RCC 7860 (cell line): ENCODE results near the gene CCDC88C.
"Not testable (repeated sequence)": the region's sequence is repeated elsewhere in the genome, so short reads cannot be mapped to it uniquely, and the experiment has no call there.

Experiments used
- DNase-seq: peaks from one replicate; pipeline ENCODE4 v3.0.0-alpha.2; 2015; ENCODE audit warnings: low spot score
- FAIRE-seq: peaks from 2 replicates; lab custom pipeline; 2012; peaks lifted over from hg19 to GRCh38; lab: Jason Lieb, UNC

The CCDC88C gene, protein sequence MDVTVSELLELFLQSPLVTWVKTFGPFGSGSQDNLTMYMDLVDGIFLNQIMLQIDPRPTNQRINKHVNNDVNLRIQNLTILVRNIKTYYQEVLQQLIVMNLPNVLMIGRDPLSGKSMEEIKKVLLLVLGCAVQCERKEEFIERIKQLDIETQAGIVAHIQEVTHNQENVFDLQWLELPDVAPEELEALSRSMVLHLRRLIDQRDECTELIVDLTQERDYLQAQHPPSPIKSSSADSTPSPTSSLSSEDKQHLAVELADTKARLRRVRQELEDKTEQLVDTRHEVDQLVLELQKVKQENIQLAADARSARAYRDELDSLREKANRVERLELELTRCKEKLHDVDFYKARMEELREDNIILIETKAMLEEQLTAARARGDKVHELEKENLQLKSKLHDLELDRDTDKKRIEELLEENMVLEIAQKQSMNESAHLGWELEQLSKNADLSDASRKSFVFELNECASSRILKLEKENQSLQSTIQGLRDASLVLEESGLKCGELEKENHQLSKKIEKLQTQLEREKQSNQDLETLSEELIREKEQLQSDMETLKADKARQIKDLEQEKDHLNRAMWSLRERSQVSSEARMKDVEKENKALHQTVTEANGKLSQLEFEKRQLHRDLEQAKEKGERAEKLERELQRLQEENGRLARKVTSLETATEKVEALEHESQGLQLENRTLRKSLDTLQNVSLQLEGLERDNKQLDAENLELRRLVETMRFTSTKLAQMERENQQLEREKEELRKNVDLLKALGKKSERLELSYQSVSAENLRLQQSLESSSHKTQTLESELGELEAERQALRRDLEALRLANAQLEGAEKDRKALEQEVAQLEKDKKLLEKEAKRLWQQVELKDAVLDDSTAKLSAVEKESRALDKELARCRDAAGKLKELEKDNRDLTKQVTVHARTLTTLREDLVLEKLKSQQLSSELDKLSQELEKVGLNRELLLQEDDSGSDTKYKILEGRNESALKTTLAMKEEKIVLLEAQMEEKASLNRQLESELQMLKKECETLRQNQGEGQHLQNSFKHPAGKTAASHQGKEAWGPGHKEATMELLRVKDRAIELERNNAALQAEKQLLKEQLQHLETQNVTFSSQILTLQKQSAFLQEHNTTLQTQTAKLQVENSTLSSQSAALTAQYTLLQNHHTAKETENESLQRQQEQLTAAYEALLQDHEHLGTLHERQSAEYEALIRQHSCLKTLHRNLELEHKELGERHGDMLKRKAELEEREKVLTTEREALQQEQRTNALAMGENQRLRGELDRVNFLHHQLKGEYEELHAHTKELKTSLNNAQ (N-terminal part only)

DNA sequence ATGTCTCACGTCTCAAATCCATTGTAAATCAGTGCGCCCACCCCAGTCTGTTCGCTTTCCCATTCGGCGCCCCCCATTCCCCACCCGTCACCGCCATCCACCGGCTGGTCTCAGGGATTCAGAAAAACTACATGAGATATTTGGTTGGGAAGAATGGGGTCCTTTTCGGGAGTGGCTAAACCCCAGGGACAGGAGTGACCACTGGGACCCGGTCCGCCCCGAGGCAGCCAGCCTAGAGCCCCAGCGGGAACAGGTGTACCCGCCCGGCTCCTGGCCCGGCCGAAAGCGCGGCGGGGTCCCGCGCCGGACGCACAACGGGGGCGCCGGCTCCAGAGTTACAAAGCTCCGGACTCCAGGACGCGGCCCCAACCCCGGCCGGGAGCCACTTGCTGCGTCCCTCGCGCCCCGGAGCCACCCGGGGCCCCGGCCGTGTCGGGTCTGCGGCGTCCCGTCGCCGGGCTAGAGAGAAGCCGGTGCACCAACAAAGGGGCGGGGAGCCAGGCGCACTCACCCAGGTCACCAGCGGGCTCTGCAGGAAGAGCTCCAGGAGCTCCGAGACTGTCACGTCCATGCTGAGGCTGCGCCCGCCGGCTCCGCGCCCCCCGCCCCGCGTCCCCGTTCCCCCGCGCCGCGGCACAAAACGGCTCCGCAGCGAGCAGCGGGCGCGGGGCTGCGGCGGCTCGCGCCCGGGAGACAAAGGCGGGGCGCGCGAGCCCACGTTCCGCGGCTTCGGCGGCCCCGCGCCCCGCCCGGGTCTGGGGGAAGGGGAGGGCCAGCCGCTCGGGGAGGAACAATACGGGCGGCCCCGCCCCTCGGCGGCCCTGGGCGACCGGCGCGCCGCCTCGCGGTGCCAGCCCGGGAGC, at the start of gene CCDC88C:
Gene CCDC88C, minus strand, starts transcription at position 701 of the 863 bp plus-strand sequence. Its CDS starts 130 bp downstream, at position 571.
- DNase-seq (peak; percentile 16), FAIRE-seq (no peak)

DNA sequence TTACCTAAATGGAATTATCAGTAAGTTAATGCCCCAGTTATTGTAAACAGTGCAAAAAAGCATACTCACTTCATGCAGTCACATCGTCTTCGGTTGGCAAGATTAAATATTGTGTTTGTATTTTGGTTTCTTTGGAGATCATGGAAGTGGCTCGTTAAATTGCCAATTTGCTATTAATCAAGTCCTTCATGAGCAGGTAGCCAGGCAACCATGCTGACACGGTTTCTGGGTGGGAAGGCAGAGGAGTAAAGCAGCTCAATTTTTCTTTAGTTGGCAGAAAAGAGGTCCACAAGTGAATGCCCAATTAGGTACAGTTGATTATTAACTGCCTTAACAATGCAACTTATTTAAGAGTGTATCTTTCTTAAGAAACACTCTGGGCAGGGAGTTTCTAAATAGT, 48.6 kb upstream of the CCDC88C start:
- DNase-seq (no peak), FAIRE-seq (no peak)

DNA sequence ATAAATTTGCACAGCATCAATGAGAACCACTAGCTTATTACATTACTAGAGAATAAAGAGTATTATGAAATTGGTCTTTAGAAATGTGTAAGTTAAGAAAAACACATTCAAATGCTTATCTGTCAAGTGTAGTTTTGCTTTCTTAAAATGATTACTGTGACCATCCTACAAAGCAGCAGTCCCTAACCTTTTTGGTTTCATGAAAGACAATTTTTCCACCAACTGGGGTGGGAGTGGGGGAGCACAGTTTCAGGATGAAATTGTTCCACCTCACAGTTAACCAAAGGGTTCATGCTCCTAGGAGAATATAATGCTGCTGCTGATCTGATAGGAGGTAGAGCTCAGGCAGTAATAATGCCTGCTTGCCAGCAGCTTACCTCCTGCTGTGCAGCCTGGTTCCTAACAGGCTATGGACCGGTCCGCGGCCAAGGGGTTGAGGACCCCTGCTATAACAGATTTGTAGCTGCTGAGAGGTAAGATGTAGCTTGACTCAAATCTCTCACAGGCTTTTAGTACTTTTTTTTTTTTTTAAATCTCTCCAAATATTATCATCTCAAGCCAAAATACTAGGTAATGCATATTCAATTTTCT, 47.1 kb upstream of the CCDC88C start:
- DNase-seq, result no peak
- no peak for FAIRE-seq

DNA sequence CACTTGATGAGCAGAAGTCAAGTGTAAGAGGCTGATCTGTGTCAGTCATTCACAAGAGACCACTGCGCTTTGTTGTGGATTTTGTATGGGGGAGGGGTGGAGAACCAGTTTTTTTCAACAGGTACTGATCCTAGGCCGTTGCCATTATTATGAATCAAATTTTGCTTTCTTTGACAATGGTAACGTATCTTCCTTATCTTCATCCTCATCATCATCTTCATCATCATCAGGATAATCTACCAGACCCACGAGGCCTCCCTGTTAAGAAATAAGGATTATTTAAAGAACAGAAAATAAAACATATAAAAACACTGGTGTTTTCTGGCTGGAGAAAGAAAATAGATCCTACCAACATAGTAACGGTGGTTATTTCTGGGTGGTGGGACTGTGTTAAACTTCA, 41.0 kb upstream of the CCDC88C start:
- DNase-seq (no peak), FAIRE-seq (no peak)

DNA sequence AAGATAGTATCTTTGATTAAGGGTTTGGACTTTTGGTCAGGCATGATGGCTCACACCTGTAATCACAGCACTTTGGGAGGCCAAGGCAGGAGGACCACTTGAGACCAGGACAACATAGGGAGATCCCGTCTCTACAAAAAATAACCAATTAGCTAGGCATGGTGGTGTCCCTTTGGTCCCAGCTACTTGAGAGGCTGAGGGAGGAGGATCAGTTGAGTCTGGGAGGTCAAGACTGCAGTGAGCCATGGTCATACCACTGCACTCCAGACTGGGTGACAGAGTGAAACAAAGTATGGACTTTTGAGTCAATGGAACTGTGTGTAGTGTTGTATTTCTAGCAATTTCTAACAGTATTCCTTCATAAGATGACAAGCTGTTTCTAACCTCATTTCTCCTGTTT, 38.7 kb upstream of the CCDC88C start:
- no peak for FAIRE-seq
- DNase-seq, result no peak

DNA sequence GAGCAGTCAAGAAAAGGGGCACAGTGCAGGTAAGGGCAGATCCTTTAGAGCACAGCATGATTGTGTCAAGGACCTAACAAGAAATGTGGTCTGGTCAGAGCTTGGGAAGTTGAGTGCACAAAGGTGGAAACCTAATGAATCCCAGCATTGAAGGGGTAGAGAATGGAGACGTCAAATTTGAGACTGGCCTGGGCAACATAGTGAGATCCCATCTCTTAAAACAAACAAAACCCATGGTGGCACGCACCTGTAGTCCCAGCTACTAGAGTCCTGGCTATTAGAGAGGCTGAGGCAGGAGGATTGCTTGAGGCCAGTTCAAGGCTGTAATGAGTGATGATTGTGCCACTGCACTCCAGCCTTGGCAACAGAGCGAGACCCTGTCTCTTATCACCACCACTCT, 37.0 kb upstream of the CCDC88C start:
- no peak for DNase-seq
- FAIRE-seq, result no peak

DNA sequence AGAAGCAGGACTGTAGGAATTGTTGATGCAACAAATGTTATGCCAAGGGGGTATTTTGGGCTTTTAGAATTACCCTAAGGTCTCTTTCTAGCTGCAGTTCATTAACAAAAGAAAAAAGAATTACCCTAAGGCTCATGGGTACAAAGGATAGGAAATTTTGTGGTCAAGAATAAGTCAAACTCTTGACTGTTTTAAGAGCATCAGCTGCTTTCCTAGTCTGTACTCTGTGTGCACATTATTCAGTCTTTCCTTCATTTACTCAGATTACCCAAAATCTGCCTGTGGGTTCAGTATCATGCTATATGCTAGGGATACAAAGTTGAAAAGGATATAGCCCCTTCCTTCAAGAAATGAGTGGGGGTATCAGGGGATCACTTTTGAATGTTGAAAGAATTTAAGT, 36.5 kb upstream of the CCDC88C start:
- FAIRE-seq (no peak), DNase-seq (no peak)

DNA sequence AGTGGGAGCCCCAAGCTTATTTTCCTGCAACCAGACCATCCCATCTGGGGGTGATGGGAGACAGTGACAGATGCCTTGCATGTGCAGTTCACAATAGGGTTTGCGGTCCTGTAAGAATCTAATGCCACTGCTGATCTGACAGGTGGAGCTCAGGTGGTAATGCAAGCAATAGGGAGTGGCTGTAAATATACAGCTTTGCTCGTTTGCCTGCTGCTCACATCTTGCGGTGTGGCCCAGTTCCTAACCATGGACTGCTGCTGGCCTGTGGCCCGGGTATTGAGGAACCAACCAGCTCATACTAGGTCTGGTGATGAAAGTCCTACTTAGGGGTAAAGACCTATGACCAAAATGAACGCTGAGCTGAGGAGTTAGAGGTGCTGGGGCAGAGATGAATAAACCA, 36.1 kb upstream of the CCDC88C start:
- DNase-seq (no peak), FAIRE-seq (no peak)

DNA sequence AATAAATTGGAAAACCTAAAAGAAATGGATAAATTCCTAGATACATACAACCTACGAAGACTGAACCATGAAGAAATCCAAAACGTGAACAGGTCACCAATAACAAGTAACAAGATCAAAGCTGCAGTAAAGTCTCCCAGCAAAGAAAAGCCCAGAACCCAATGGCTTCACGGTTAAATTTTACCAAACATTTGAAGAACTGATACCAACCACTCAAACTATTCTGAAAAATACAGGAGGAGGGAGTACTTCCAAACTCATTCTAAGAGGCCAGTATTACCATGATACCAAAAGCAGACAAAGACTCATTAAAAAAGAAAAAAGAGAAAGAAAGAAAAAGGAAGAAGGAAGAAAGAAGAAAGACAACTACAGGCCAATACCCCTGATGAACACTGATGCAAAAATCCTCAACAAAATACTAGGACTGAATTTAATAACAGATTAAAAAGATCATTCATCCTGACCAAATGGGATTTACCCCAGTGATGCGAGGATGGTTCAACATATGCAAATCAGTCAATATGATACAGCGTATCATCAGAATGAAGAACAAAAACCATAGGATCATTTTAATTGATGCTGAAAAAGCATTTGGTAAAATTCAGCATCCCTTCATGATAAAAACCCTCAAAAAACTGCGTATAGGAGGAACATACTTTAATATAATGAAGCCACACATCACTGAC, 26.9 kb upstream of the CCDC88C start:
- DNase-seq, result no peak
- no peak for FAIRE-seq

DNA sequence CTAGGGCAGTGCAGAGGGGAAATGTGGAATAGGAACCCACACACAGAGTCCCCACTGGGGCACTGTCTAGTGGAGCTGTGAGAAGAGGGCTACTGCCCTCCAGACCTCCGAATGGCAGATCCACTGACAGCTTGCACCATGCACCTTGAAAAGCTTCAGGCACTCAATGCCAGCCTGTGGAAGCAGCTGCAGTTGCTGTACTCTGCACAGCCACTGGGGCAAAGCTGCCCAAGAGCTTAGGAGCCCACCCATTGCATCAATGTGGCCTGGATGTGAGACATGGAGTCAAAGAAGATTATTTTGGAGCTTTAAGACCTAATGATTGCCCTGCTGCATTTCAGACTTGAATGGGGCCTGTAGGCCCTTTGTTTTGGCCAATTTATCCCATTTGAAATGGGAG, 21.7 kb upstream of the CCDC88C start:
- no peak for FAIRE-seq
- no peak for DNase-seq

DNA sequence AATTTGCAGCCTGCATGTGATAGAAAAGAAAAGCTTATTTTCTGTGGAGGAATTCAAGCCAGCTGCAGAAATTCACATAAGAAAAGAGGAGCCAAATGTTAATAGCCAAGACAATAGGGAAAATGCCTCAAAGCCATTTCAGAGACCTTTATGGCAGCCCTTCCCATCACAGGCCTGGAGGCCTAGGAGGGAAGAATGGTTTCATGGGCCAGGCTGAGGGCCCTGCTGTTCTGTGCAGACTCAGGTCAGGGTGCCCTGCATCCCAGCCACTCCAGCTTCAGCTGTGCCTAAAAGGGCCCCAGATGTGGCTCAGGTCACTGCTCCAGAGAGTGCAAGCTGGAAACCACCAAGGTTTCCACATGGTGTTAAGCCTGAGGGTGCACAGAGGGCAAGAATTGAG, 21.2 kb upstream of the CCDC88C start:
- FAIRE-seq (no peak), DNase-seq (no peak)

DNA sequence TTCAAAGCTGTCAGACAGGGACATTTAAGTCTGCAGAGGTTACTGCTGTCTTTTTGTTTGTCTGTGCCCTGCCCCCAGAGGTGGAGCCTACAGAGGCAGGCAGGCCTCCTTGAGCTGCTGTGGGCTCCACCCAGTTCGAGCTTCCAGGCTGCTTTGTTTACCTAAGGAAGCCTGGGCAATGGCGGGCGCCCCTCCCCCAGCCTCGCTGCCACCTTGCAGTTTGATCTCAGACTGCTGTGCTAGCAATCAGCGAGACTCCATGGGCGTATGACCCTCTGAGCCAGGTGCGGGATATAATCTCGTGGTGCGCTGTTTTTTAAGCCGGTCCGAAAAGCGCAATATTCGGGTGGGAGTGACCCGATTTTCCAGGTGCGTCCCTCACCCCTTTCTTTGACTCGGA, 18.6 kb upstream of the CCDC88C start:
- not testable (repeated sequence) for FAIRE-seq, DNase-seq

DNA sequence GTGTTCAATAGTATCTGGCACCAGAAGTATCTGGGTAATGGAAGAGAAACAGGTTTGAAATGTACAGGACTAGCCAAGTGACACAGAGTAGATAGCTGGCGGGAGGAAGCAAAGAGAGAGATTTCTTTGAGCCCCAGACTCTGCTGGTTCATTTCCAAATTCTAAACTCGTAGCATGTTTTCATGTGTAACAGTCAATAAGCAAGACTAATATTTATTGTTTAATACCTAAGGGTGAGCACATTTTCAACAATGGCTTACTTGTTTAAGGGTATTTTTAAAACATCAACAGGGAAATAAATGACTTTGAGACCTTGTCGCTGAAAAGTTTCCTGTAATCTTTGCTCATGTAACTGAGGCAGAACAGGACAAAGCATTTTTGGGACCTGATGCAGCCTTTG, 11.8 kb upstream of the CCDC88C start:
- no peak for FAIRE-seq
- no peak for DNase-seq

DNA sequence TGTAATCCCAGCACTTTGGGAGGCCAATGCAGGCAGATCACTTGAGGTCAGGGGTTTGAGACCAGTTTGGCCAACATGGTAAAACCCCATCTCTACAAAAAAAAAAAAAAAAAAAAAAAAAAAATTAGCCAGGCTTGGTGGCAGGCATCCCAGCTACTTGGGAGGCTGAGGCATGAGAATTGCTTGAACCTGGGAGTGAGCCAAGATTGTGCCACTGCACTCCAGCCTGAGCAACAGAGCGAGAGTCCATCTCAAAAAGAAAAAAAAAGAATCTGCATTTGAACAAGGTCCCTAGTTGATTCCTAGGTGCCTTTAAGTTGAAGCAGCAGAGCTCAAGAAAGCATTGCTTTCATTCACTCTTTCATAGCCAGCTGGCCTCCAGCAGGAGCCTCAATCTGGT, 11.3 kb upstream of the CCDC88C start:
- DNase-seq, FAIRE-seq: not testable (repeated sequence)

DNA sequence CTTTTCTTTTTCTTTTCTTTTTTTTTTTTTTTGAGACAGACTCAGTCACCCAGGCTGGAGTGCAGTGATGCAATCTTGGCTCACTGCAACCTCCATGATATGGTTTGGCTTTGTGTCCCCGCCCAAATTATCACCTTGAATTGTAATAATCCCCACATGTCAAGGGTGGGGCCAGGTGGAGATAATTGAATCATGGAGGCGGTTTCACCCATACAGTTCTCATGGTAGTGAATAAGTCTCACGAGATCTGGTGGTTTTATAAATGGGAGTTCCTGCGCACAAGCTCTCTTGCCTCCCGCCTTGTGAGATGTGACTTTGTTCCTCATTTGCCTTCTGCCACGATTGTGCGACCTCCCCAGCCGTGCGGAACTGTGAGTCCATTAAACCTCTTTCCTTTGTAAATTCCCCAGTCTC, 7.9 kb upstream of the CCDC88C start:
- not testable (repeated sequence) for FAIRE-seq, DNase-seq

DNA sequence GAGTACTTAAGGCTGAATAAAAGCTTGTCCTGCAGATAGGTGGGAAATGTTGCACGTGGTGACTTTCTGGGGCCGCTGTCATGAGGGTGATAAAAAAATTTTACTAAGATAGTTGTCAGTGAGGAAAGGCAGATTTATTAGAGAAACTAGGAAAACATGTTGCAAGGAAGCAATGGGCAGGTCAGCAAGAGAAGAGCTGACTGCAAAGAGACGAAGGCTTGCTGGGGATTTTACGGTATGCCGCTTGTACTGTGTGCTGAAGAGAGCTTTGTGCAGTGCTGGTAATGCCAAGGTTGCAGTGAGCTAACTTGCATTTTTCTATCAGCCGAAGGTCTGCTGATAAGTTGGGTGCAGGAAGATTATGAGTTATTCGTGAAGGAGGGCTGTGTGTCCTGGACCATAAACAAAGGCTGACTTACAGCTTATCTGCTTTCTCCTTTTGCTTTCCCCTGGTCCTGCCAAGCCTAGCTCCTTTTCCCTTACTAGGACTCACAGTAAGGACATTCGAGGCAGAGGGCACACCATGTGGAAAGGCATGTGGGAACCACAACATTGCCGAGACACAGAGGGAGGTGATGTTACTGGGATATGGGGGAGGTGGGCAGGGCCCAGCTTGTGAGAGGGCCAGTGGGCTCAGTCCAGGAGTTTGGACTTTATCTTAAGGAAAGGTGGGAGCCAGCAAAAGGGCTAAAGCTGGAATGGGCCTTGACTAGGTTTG, 7.4 kb upstream of the CCDC88C start:
- no peak for DNase-seq
- FAIRE-seq, result no peak

DNA sequence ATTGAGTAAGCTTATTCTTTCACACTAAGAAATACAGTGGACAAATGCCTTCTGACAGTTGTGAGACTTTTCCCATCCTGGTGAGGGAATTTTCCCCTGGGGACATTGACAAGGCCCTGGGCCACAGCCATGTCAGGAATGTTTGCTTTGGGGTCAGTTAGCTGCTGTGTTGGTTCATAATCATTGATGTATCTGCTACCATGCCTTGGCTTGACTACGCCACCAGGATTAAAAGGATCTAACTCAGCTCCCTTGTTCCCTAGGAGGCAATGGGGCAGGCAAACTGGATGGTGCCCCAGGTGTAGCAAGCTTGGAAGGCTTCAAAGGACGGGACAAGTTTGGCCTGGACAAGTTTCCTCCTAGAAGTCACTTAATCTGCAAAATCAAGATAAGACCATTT, 3.1 kb upstream of the CCDC88C start:
- no peak for DNase-seq
- FAIRE-seq, result no peak

DNA sequence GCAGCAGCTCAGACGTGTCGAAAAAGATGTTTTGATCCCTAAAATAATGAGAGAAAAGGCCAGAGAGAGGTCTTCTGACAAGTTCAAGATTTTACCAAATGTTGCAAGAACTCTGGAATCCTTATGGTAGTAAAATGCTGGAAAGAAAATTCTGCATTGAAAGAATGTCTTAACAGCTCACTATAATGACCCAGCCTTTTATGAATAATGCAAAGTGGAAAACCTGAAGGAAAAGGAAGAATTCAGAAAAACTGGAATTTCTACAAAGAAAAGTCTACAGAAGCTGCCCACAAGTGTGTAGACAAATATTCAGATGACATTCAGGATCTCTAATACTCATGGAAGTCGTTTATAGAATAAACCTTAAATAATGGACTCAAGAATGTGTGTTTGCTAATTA, 1.8 kb upstream of the CCDC88C start:
- no peak for DNase-seq
- no peak for FAIRE-seq

DNA sequence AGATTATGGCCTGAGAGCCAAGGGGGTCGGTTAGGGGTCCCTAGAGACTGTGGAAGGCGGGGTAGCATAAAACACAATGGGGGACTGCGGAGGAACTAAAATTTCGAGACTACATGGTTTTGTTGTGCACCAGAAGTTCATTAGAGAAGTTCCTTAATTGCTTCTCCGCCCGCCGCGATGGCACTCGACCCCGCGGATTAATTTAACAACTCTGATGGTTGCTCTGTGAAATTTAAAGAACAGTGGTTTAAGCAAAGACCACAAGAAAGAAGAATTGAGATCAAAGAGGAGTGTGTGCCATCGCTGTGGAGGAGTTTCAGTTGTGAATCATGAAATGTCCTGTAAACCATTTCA, 1.4 kb upstream of the CCDC88C start:
- DNase-seq, result no peak
- no peak for FAIRE-seq
